CD4-positive, alpha-beta T cell treated with Interferon gamma for 1 hour (primary cell): Measurements from ENCODE around the gene ATE1.

ENCODE experiments used
- DNase-seq: peaks from one replicate; pipeline ENCODE4 v3.0.0-alpha.2; 2020

ATE1 gene

DNA sequence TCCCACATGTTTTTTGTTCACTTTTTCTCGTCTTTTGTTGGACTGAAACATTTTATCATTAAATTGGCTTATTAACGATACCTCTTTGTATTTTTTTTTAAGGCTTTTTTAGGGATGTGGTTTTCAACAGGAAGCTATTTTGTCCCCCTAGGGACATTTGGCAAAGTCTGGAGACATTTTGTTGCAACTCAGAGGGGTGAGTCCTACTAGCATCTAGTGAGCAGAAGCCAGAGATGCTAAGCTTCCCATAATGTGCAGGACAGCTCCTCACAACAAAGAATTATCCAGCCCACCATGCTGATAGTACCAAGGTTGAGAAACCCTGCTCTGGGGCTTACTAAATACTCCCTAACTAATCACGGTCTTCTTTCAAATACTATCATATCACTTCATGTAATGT is 63.2 kb downstream of the ATE1 start:
- DNase-seq: no peak

DNA sequence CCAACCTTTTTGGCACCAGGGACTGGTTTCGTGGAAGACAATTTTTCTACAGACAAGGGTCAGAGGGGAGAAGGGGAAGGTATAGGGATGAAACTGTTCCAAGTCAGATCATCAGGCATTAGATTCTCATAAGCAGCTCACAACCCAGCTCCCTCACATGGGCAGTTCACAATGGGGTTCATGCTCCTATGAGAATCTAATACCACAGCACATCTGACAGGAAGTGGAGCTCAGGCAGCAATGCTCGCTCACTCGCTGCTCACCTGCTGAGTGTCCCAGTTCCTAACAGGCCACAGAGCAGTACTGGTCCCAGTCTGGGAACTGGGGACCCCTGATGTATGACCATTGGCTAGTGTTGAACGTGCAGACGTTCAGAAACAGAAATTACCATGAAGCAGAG is 63.7 kb downstream of the ATE1 start:
- DNase-seq: no peak

DNA sequence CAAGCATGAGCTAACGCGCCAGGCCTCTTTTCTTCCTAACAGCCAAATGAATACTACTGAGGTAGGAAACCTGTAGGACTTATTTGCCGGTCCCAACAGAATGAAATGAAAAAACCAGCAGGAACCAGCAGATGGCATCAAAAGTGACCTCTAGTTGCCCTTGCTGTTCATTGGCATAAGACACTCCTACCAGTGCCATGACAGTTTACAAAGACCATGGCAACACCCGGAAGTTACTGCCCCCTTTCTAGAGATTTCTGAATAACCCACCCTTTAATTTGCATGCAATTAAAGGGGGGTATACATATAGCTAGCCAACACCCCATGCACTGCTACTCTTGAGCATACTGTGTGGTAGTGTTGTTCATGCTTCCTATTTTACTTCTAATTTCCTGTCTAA is 65.2 kb downstream of the ATE1 start:
- DNase-seq: no peak

- no peak for DNase-seq
These were observed 65.8 kb downstream of the ATE1 start for GRCh38 chr10:121862042-121862441.

GRCh38 chr10:121860810-121861209 is 67.0 kb downstream of the ATE1 start:
- no peak for DNase-seq

- DNase-seq: no peak
These were observed 72.9 kb downstream of the ATE1 start for GRCh38 chr10:121854809-121855445.

GRCh38 chr10:121853950-121854349 is 73.9 kb downstream of the ATE1 start:
- DNase-seq: no peak

DNA sequence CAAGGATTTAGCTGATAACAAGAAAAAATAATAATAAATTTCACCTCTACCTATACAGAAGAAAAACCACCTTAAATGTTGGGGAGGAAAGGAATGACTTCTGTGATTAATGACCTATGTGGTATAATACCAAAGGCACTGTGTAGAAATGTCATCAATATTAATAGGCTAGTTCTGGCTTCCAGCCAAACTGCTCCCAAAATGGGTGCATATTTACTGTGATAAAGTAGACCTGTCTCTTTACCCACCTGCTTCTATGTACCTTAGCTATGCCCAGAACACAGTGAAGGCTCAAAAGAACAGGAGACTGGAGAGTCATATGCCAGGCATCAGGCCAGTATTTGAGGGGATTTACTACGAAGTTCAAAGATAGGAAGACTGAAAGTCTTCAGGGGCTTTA is 76.0 kb downstream of the ATE1 start:
- DNase-seq: no peak

DNA sequence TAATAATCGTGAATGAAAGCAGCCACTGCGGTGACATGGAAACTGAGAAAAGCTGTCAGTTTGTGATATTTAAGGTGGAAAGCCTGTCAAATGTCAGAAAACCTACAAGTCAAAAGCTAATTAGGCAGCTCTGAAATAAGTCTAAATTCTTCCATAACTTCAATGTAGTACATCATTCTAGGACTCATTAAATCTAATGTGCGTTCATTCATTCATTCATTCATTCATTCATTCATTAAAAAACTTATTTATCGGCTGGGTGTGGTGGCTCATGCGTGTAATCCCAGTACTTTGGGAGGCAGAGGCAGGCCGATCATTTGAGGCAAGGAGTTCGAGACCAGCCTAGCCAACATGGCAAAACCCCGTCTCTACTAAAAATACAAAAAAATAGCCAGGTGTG is 79.7 kb downstream of the ATE1 start:
- no peak for DNase-seq

GRCh38 chr10:121846555-121846954 is 81.3 kb downstream of the ATE1 start:
- no peak for DNase-seq

- no peak for DNase-seq
These were observed 82.6 kb downstream of the ATE1 start for GRCh38 chr10:121845044-121845784.

GRCh38 chr10:121844537-121844936 is 83.3 kb downstream of the ATE1 start:
- no peak for DNase-seq

- no peak for DNase-seq
These were observed 84.5 kb downstream of the ATE1 start for GRCh38 chr10:121843379-121843778.

DNA sequence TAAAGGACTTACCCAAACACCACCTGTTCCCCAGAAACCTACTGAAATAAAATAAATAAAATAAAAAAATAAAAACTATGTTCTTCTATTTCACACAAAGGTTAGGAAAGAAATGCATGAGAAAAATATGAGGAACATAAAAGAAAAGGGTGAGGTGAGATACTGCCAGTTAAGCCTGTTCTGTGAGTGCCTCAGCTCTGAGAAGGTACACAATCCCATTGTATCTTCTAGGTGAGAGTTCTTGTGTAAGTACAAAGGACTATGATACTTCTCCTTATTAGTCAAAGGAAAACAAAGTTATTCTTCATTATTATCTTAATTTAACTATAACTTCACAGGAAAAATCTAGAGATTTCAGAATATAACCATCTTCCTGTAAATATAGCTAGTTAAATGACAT is 86.0 kb downstream of the ATE1 start:
- no peak for DNase-seq

- no peak for DNase-seq
These were observed 88.9 kb downstream of the ATE1 start for GRCh38 chr10:121838931-121839330.

DNA sequence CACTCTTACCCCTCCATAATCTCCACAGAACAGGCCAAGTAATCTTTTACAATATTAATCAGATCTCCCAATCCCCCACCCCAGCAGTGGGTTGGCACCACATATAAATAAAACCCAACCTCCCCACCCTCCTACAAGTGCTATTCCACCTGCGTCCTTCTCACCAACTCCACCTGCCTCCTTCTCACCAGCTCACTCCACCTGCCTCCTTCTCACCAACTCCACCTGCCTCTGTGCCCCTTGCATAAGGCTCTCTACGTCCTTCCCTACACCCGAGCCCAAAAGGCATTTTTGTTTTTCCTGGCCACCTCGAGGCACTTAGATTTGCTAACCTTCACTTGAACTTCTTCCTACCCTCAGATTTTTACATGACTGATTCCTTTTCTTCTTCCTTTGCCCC is 89.7 kb downstream of the ATE1 start:
- no peak for DNase-seq

GRCh38 chr10:121836171-121836570 is 91.7 kb downstream of the ATE1 start:
- DNase-seq: no peak

GRCh38 chr10:121835376-121835775 is 92.5 kb downstream of the ATE1 start:
- DNase-seq: no peak

DNA sequence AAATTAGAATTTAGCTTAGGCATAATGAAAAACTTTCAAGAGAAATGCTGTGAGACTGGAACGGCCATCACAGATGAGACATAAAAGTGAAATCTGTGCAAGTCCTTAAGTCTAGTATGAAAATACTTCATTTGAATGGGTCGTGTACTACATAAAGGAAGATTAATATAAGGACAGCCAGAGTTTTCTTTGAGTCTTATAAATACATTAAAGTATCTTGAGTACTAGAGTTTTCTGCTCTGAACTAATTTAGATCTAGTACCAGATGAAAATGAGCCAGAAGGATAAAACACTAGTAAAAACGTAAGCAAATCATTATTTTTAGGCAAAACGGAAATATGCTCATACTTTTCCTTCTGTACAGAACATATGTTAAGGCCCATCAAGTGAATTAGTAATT is 93.1 kb downstream of the ATE1 start:
- DNase-seq: no peak

DNA sequence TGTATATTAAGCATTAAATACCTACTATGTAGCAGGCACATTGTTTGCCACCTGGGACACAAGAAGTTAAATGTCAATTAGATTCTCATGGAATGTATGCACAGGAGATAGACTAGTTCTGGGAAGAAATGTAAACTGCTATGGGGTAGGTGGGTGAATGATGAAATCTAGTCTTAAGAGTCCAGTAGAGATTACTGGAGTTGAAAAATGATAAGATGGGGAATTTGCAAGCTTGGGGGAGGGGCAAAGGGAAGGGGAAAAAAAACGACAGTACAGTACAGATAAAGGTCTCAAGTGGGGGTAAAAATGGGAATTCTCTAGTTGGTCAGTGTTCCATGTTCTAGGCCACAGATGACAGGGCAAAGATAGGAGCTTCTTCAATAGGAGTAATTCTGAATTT is 94.4 kb downstream of the ATE1 start:
- no peak for DNase-seq

- no peak for DNase-seq
These were observed 95.2 kb downstream of the ATE1 start for GRCh38 chr10:121832647-121833046.

- no peak for DNase-seq
These were observed 96.1 kb downstream of the ATE1 start for GRCh38 chr10:121831777-121832176.

GRCh38 chr10:121831237-121831636 is 96.6 kb downstream of the ATE1 start:
- DNase-seq: no peak

DNA sequence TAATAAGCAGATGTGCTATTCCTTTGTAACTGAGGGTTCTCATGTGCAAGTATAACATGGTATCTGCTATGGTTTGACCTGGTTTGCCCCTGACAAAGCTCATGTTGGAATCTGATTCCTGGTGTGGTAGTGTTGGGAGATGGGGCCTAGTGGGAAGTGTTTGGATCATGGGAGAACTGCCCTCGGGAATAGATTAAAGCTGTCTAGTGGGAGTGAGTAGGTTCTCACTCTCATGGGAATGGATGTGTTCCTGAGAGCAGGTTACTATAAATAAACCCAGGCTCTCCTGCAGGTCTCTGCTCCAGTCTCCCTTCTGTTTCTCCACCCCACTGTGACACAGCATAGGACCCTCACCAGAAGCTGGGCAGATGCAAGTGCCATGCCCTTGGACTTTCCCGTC is 97.7 kb downstream of the ATE1 start:
- DNase-seq: no peak

DNA sequence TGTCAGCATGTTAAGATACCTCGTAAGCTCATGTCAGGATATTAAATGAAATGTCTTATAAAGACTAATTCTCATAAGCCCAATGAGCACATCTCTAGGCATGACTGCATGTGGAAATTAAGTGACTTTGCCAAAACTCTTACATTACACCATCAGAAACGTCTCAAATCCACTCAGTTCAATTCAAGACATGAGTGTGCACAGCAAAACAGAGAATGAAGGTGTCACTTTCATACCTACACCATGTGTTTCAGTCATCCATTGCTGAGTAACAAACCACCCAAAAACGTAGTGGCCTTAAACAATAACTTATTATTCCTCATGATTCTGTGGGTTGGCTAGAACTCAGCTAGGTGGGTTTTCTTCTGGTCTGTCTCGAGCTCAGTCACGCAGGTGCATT is 99.8 kb downstream of the ATE1 start:
- no peak for DNase-seq
